ENCODE data around the gene SMC1A. TPM values are rescaled to one million over a fixed set of nuclear protein-coding genes. Genes with fewer than 3 reads are reported as not detected.

Gene SMC1A
- polyA plus RNA-seq, 1 donor (not counting 4 experiments of a cell fraction or from before 2014, with no cell fraction given) = 24.2 TPM

DNA sequence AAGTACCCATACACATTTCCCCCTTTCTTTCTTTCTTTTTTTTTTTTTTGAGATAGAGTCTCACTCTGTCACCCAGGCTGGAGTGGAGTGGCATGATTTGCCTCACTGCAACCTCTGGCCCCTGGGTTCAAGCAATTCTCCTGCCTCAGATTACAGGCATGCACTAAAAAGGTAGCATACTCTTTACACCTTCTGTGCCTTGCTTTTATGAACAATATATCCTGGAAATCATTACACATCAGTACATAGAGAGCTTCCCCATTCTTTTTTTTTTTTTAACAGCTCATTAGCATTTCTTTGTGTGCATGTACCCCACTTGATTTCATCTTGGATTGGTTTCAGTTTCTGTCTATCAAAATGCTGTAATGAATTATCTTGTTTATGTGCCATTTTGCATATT is 30.4 kb upstream of the SMC1A start:
- Histone ChIP-seq H4K20me1 (ENCODE audit: control insufficient read depth, extremely low read depth, insufficient read depth, low read length) (no peaks in the 10 kb centered on the region), H3K9me1 (ENCODE audit: control insufficient read depth, extremely low read depth, insufficient read depth, low read length) (no peaks in the 10 kb centered on the region), H3K4me2 (ENCODE audit: control insufficient read depth, extremely low read depth, insufficient read depth, low read depth, low read length) (no peak overlapping the region), H3K9me3 (ENCODE audit: control insufficient read depth, low read depth, low read length) (no peaks in the 10 kb centered on the region), H3K4me1 (ENCODE audit: control insufficient read depth, extremely low read depth, insufficient read depth, low read length) (peaks cover 2% of the 10 kb centered on the region), H2AFZ (ENCODE audit: control insufficient read depth, low read length) (no peak overlapping the region), H3K27me3 (ENCODE audit: control insufficient read depth, extremely low read depth, insufficient read depth, low read length) (no peaks in the 10 kb centered on the region), H3K9ac (ENCODE audit: control insufficient read depth, extremely low read depth, insufficient read depth, low read length) (no peak overlapping the region), H3K4me3 (ENCODE audit: control insufficient read depth in 2 of 3, extremely low read depth in 1 of 3, insufficient read depth in 2 of 3, low read depth in 1 of 3, low read length in 3 of 3) (no peak overlapping the region), H3K79me2 (ENCODE audit: control insufficient read depth, insufficient read depth, low read length) (no peaks in the 10 kb centered on the region), H3K27ac (ENCODE audit: control insufficient read depth, insufficient read depth, low read length) (no peak overlapping the region), H3K36me3 (ENCODE audit: control insufficient read depth in 2 of 2, extremely low read depth in 1 of 2, insufficient read depth in 2 of 2, low read length in 2 of 2) (no peaks in the 10 kb centered on the region)
- dilution Hi-C loops (cut with MboI; ENCODE audit: extremely low pct_ligation_motif_present, low sequenced_read_pairs) = no loop called here
- no peak for DNase-seq (ENCODE audit: low read depth, low spot score)
- no peak for FAIRE-seq
- TF ChIP-seq, protein P1, sequence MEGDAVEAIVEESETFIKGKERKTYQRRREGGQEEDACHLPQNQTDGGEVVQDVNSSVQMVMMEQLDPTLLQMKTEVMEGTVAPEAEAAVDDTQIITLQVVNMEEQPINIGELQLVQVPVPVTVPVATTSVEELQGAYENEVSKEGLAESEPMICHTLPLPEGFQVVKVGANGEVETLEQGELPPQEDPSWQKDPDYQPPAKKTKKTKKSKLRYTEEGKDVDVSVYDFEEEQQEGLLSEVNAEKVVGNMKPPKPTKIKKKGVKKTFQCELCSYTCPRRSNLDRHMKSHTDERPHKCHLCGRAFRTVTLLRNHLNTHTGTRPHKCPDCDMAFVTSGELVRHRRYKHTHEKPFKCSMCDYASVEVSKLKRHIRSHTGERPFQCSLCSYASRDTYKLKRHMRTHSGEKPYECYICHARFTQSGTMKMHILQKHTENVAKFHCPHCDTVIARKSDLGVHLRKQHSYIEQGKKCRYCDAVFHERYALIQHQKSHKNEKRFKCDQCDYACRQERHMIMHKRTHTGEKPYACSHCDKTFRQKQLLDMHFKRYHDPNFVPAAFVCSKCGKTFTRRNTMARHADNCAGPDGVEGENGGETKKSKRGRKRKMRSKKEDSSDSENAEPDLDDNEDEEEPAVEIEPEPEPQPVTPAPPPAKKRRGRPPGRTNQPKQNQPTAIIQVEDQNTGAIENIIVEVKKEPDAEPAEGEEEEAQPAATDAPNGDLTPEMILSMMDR (optimal IDR thresholded peaks at IDR 0.05 in 1 of 3, IDR thresholded peaks at IDR 0.05 in 1 of 3, conservative IDR thresholded peaks at IDR 0.05 in 1 of 3; ENCODE audit: extremely low read depth in 1 of 3, insufficient read depth in 2 of 3, low read length in 3 of 3) = no peak
- TF ChIP-seq EZH2 (IDR thresholded peaks at IDR 0.05; ENCODE audit: low read length) = no peak

DNA sequence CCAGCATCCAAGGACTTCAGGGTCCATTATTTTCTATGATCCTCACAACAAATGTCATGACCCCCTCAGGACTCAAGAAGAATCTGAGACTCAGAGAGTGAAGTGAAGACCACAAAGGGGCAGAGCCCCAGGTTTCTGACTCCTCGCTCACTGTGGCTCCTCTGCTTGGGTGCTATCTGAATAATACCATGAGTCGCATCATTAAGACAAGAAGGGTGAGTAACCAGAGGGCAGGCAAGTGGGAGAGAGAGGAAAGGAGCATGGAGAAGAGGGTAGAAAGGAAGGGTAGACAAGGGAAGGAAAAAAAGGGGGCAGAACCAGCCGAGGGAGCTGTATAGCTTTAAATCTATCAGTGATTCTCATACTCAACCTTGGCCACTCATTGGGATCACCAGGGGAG is 27.2 kb upstream of the SMC1A start:
- no peak for DNase-seq (ENCODE audit: low read depth, low spot score)
- no peak for FAIRE-seq
- TF ChIP-seq EZH2 (IDR thresholded peaks at IDR 0.05; ENCODE audit: low read length) = no peak
- TF ChIP-seq, protein P1 (optimal IDR thresholded peaks at IDR 0.05 in 1 of 3, IDR thresholded peaks at IDR 0.05 in 1 of 3, conservative IDR thresholded peaks at IDR 0.05 in 1 of 3; ENCODE audit: extremely low read depth in 1 of 3, insufficient read depth in 2 of 3, low read length in 3 of 3) = no peak

More for the DNA sequence above, 27.2 kb upstream of the SMC1A start:
- dilution Hi-C loops (cut with MboI; ENCODE audit: extremely low pct_ligation_motif_present, low sequenced_read_pairs) = no loop called here
- Histone ChIP-seq H4K20me1 (ENCODE audit: control insufficient read depth, extremely low read depth, insufficient read depth, low read length) (no peaks in the 10 kb centered on the region), H3K27ac (ENCODE audit: control insufficient read depth, insufficient read depth, low read length) (no peak overlapping the region), H3K4me3 (ENCODE audit: control insufficient read depth in 2 of 3, extremely low read depth in 1 of 3, insufficient read depth in 2 of 3, low read depth in 1 of 3, low read length in 3 of 3) (no peak overlapping the region), H3K9me3 (ENCODE audit: control insufficient read depth, low read depth, low read length) (no peaks in the 10 kb centered on the region), H3K4me1 (ENCODE audit: control insufficient read depth, extremely low read depth, insufficient read depth, low read length) (no peaks in the 10 kb centered on the region), H3K9ac (ENCODE audit: control insufficient read depth, extremely low read depth, insufficient read depth, low read length) (no peak overlapping the region), H3K27me3 (ENCODE audit: control insufficient read depth, extremely low read depth, insufficient read depth, low read length) (no peaks in the 10 kb centered on the region), H3K9me1 (ENCODE audit: control insufficient read depth, extremely low read depth, insufficient read depth, low read length) (no peaks in the 10 kb centered on the region), H3K36me3 (ENCODE audit: control insufficient read depth in 2 of 2, extremely low read depth in 1 of 2, insufficient read depth in 2 of 2, low read length in 2 of 2) (no peaks in the 10 kb centered on the region), H2AFZ (ENCODE audit: control insufficient read depth, low read length) (no peak overlapping the region), H3K4me2 (ENCODE audit: control insufficient read depth, extremely low read depth, insufficient read depth, low read depth, low read length) (no peak overlapping the region), H3K79me2 (ENCODE audit: control insufficient read depth, insufficient read depth, low read length) (no peaks in the 10 kb centered on the region)

Measured in keratinocyte (primary cell).